GM19099 (cell line): ENCODE data around the gene ABCG4.

ENCODE experiments used
- POLR2A ChIP-seq: IDR thresholded peaks from 3 replicates; pipeline ENCODE4 v1.6.1; 2011; ENCODE audit warnings: low read depth; ENCODE audit not compliant: insufficient read length; ENCODE audit errors: extremely low read depth

Gene ABCG4

GRCh38 chr11:119134389-119134978, 14.4 kb upstream of the ABCG4 start:
- TF ChIP-seq POLR2A: no peak

- TF ChIP-seq POLR2A: no peak
Observed at GRCh38 chr11:119144825-119145486, 3.9 kb upstream of the ABCG4 start.

GRCh38 chr11:119145551-119145950, 3.3 kb upstream of the ABCG4 start:
- no peak for TF ChIP-seq POLR2A

- TF ChIP-seq POLR2A: no peak
Observed at GRCh38 chr11:119147604-119148333, 1.1 kb upstream of the ABCG4 start.

GRCh38 chr11:119148720-119149017, 183 bp upstream of the ABCG4 start:
- no peak for TF ChIP-seq POLR2A

GRCh38 chr11:119149786-119150275, 979 bp downstream of the ABCG4 start:
- no peak for TF ChIP-seq POLR2A

- no peak for TF ChIP-seq POLR2A
Observed at GRCh38 chr11:119152043-119152442, 3.2 kb downstream of the ABCG4 start.

- TF ChIP-seq POLR2A: no peak
Observed at GRCh38 chr11:119152604-119153003, 3.8 kb downstream of the ABCG4 start.

GRCh38 chr11:119153049-119153818, 4.4 kb downstream of the ABCG4 start:
- no peak for TF ChIP-seq POLR2A

- no peak for TF ChIP-seq POLR2A
Observed at GRCh38 chr11:119154178-119154577, 5.3 kb downstream of the ABCG4 start.

GRCh38 chr11:119155733-119156492, 7.1 kb downstream of the ABCG4 start:
- TF ChIP-seq POLR2A: no peak

- no peak for TF ChIP-seq POLR2A
Observed at GRCh38 chr11:119156496-119156895, 7.6 kb downstream of the ABCG4 start.

- no peak for TF ChIP-seq POLR2A
Observed at GRCh38 chr11:119157063-119157462, 8.2 kb downstream of the ABCG4 start.

- TF ChIP-seq POLR2A: no peak
Observed at GRCh38 chr11:119158467-119158866, 9.6 kb downstream of the ABCG4 start.

- no peak for TF ChIP-seq POLR2A
Observed at GRCh38 chr11:119160151-119160550, 11.3 kb downstream of the ABCG4 start.
